Endothelial cell of umbilical vein (primary cell): ENCODE data around the gene SLC35F3. TPM values are rescaled to one million over a fixed set of nuclear protein-coding genes. Genes with fewer than 3 reads are reported as not detected.

Source experiments
- BruUV-seq: library from RNA; stranded (reverse); fragments of 400-500 nt; replicated peaks from 2 replicates; lab custom pipeline; 2021; lab: Mats Ljungman, UMichigan
- CTCF ChIA-PET: fragments of 300-600, 350-600 bp; sonication (Branson Sonifier 250); formaldehyde crosslinking; loops from one replicate; lab custom pipeline; 2021; ENCODE audit warnings: antibody characterized with exemption, inconsistent platforms; lab: Charles Lee
- POLR2A ChIA-PET: fragments of 300-600, 350-600 bp; sonication (Branson Sonifier 250); formaldehyde crosslinking; loops from one replicate; lab custom pipeline; 2021; ENCODE audit warnings: antibody characterized with exemption, inconsistent platforms; lab: Charles Lee
- DNase-seq: peaks from one replicate; pipeline ENCODE4 v3.0.0-alpha.2; 2011; ENCODE audit warnings: low read depth, low spot score
- FAIRE-seq: peaks from 2 replicates; lab custom pipeline; 2011; peaks lifted over from hg19 to GRCh38; lab: Jason Lieb, UNC
- H2AFZ ChIP-seq: 2 replicates; pipeline ENCODE4 v1.6.0; 2012; ENCODE audit warnings: low read depth, low read length, control low read depth, inconsistent platforms
- H3K27ac ChIP-seq: 2 replicates; pipeline ENCODE4 v1.5.1; 2011; ENCODE audit warnings: low read depth, mild to moderate bottlenecking, control low read depth, low read length, moderate library complexity; ENCODE audit not compliant: insufficient read depth
- H3K27me3 ChIP-seq, 2 experiments: 2 replicates each; pipeline versions ENCODE4 v1.6.0 to v1.6.1; 2011; ENCODE audit warnings: low read length in 2 of 2, mixed read lengths in 1 of 2; ENCODE audit not compliant: control insufficient read depth in 2 of 2, insufficient read depth in 2 of 2
- H3K36me3 ChIP-seq, 2 experiments: 2 replicates in 1 of 2; 3 replicates in 1 of 2; pipeline ENCODE4 v1.5.1; 2011; ENCODE audit warnings: low read length in 2 of 2, mild to moderate bottlenecking in 1 of 2, moderate library complexity in 1 of 2; ENCODE audit not compliant: control insufficient read depth in 2 of 2, insufficient read depth in 2 of 2; ENCODE audit errors: extremely low read depth in 1 of 2
- H3K4me1 ChIP-seq: 3 replicates; pipeline ENCODE4 v1.5.1; 2011; ENCODE audit warnings: mild to moderate bottlenecking, low read length; ENCODE audit not compliant: control insufficient read depth, insufficient read depth; ENCODE audit errors: extremely low read depth
- H3K4me2 ChIP-seq: 2 replicates; pipeline ENCODE4 v1.6.1; 2011; ENCODE audit warnings: low read length, control low read depth, mixed read lengths; ENCODE audit not compliant: insufficient read depth
- H3K4me3 ChIP-seq, 3 experiments: fragments of 200-600 bp in 1 of 3; sonication (generic), shearing (Covaris generic) in 1 of 3; replicated peaks in 1 of 3; 2 replicates each; pipeline ENCODE4 v1.5.1; 2011 to 2016; ENCODE audit warnings: control low read depth in 3 of 3, low read length in 3 of 3, mild to moderate bottlenecking in 2 of 3, inconsistent platforms in 1 of 3, low read depth in 1 of 3, moderate library complexity in 1 of 3; ENCODE audit not compliant: insufficient read depth in 1 of 3
- H3K79me2 ChIP-seq: 2 replicates; pipeline ENCODE4 v1.6.0; 2012; ENCODE audit warnings: low read length, inconsistent platforms; ENCODE audit not compliant: control insufficient read depth, insufficient read depth
- H3K9ac ChIP-seq: replicated peaks from 2 replicates; pipeline ENCODE3; 2011; ENCODE audit warnings: low read length, control low read depth; ENCODE audit not compliant: insufficient read depth; ENCODE audit errors: extremely low read depth
- H3K9me1 ChIP-seq: replicated peaks from 3 replicates; pipeline ENCODE4 v1.6.0; 2011; ENCODE audit warnings: mild to moderate bottlenecking, low read length; ENCODE audit not compliant: control insufficient read depth, insufficient read depth; ENCODE audit errors: extremely low read depth
- H3K9me3 ChIP-seq: replicated peaks from 2 replicates; pipeline ENCODE4 v1.5.1; 2012; ENCODE audit warnings: low read length, inconsistent platforms; ENCODE audit not compliant: control insufficient read depth, insufficient read depth
- H4K20me1 ChIP-seq: replicated peaks from 2 replicates; pipeline ENCODE3; 2011; ENCODE audit warnings: mild to moderate bottlenecking, low read length; ENCODE audit not compliant: control insufficient read depth, insufficient read depth; ENCODE audit errors: extremely low read depth
- CTCF ChIP-seq, 2 donors: IDR thresholded peaks; 1 replicate in 1 of 2; 2 replicates in 1 of 2; pipeline ENCODE4 v1.5.1; 2011; ENCODE audit warnings: low read length in 2 of 2, mild to moderate bottlenecking in 2 of 2, moderate library complexity in 2 of 2, control low read depth in 1 of 2, inconsistent platforms in 1 of 2, low read depth in 1 of 2; ENCODE audit not compliant: insufficient read depth in 1 of 2; ENCODE audit errors: extremely low read depth in 1 of 2
- EZH2 ChIP-seq: IDR thresholded peaks from 2 replicates; pipeline ENCODE4 v1.6.1; 2012; ENCODE audit warnings: borderline replicate concordance, low read depth, mild to moderate bottlenecking, moderate library complexity, low read length, inconsistent platforms; ENCODE audit not compliant: severe bottlenecking
- FOS ChIP-seq: IDR thresholded peaks from 2 replicates; pipeline ENCODE4 v1.6.1; 2011; ENCODE audit warnings: mild to moderate bottlenecking, low read length, moderate library complexity, borderline replicate concordance; ENCODE audit not compliant: insufficient read depth
- GATA2 ChIP-seq: IDR thresholded peaks from 2 replicates; pipeline ENCODE4 v1.7.0; 2011; ENCODE audit warnings: low read depth, mild to moderate bottlenecking, moderate library complexity, mixed read lengths, low read length; ENCODE audit not compliant: insufficient read length, insufficient read depth
- JUN ChIP-seq: IDR thresholded peaks from 2 replicates; pipeline ENCODE4 v1.6.1; 2011; ENCODE audit warnings: borderline replicate concordance, low read depth; ENCODE audit not compliant: insufficient read length, insufficient read depth
- MYC ChIP-seq: IDR thresholded peaks from one replicate; pipeline ENCODE4 v1.6.1; 2011; ENCODE audit warnings: mild to moderate bottlenecking, low read depth, low read length
- POLR2A ChIP-seq: IDR thresholded peaks from 2 replicates; pipeline ENCODE4 v1.6.1; 2012; ENCODE audit warnings: low read depth, mild to moderate bottlenecking, control low read depth, low read length
- POLR2AphosphoS5 ChIP-seq: IDR thresholded peaks from 2 replicates; pipeline ENCODE4 v1.6.1; 2012; ENCODE audit warnings: low read depth, mild to moderate bottlenecking, control low read depth, low read length, moderate library complexity; ENCODE audit not compliant: insufficient read depth
- dilution Hi-C: fragments of 300-500 bp; cut with MboI; formaldehyde crosslinking; loops from one replicate; pipeline ENCODE4 v1.15.0; 2019; ENCODE audit warnings: low sequenced_read_pairs; ENCODE audit not compliant: extremely low pct_ligation_motif_present
- intact Hi-C: fragments of 100-400 bp; cut with micrococcal nuclease; formaldehyde crosslinking; loops from one replicate; pipeline ENCODE4 v1.10.0; 2022
- polyA plus RNA-seq, 4 experiments: library from polyadenylated mRNA; depleted of rRNA in 3 of 4; stranded (reverse) in 3 of 4; unstranded in 1 of 4; fragments of >200 nt; gene quantifications; 2 replicates each; pipeline versions ENCODE4 v1.2.1 to v1.2.3, GENCODE V29; 2011 to 2012; ENCODE audit warnings: missing spikeins in 1 of 4
- total RNA-seq: library from RNA; stranded (reverse); gene quantifications from 2 replicates; pipeline ENCODE4 v1.2.3, GENCODE V29; 2021
- TF ChIP-seq, protein P1 (sequence below): IDR thresholded peaks from 2 replicates; pipeline ENCODE4 v1.6.1; 2011; ENCODE audit not compliant: insufficient read depth, insufficient read length

SLC35F3 gene
- total and polyA plus RNA-seq, 2 donors (not counting 3 experiments of a cell fraction or from before 2014, with no cell fraction given): not detected

GRCh38 chr1:234231893-234232276 is 327.4 kb downstream of the SLC35F3 start:
- no peaks in the 10 kb centered on the region for H3K9me1 ChIP-seq
- no peaks in the 10 kb centered on the region for H3K27me3 ChIP-seq
- no peaks in the 10 kb centered on the region for H3K36me3 ChIP-seq
- DNase-seq (no peak), FAIRE-seq (no peak)
- H3K4me2 ChIP-seq: no peak overlapping the region
- no peak overlapping the region for H3K27ac ChIP-seq
- H3K9me3 ChIP-seq: no peaks in the 10 kb centered on the region
- TF ChIP-seq FOS: no peak
- TF ChIP-seq CTCF (IDR thresholded peaks at IDR 0.05; ENCODE audit: extremely low read depth in 1 of 2, insufficient read depth in 1 of 2, low read depth in 1 of 2, low read length in 2 of 2): no peak
- no peak overlapping the region for H3K4me3 ChIP-seq
- H3K9ac ChIP-seq: no peak overlapping the region
- CTCF ChIA-PET: no interaction called here
- no peaks in the 10 kb centered on the region for H3K4me1 ChIP-seq
- H2AFZ ChIP-seq: no peak overlapping the region
- no TSS peak for BruUV-seq
- no peaks in the 10 kb centered on the region for H3K79me2 ChIP-seq
- dilution Hi-C loops (no loop called here), intact Hi-C loops (no loop called here)
- POLR2A ChIA-PET: no interaction called here
- H4K20me1 ChIP-seq: no peaks in the 10 kb centered on the region

GRCh38 chr1:234234199-234234598 is 329.7 kb downstream of the SLC35F3 start:
- CTCF ChIA-PET: interaction anchor here (1.0 to 1.5 kb wide), 2 partner anchors 8 to 44 kb away, joined by 4 to 5 read pairs; no protein-coding TSS in a partner anchor
- dilution Hi-C loops (no loop called here), intact Hi-C loops (no loop called here)
- no peak overlapping the region for H3K4me2 ChIP-seq
- POLR2A ChIA-PET: no interaction called here
- DNase-seq: no peak
- no peak overlapping the region for H3K4me3 ChIP-seq
- H3K36me3 ChIP-seq: no peaks in the 10 kb centered on the region
- no peak for TF ChIP-seq EZH2
- TF ChIP-seq POLR2AphosphoS5: no peak
- no peak for TF ChIP-seq POLR2A
- TF ChIP-seq JUN: no peak
- TF ChIP-seq MYC: no peak
- no peak for TF ChIP-seq CTCF (IDR thresholded peaks at IDR 0.05; ENCODE audit: extremely low read depth in 1 of 2, insufficient read depth in 1 of 2, low read depth in 1 of 2, low read length in 2 of 2)
- TF ChIP-seq, protein P1, sequence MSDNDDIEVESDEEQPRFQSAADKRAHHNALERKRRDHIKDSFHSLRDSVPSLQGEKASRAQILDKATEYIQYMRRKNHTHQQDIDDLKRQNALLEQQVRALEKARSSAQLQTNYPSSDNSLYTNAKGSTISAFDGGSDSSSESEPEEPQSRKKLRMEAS: no peak
- no peak for TF ChIP-seq GATA2
- no peak for FAIRE-seq
- H3K9ac ChIP-seq: no peak overlapping the region
- no peaks in the 10 kb centered on the region for H3K27me3 ChIP-seq
- H4K20me1 ChIP-seq: no peaks in the 10 kb centered on the region
- H3K9me1 ChIP-seq: no peaks in the 10 kb centered on the region
- no peaks in the 10 kb centered on the region for H3K79me2 ChIP-seq
- no peak overlapping the region for H3K27ac ChIP-seq
- no TSS peak for BruUV-seq
- H3K9me3 ChIP-seq: no peaks in the 10 kb centered on the region
- no peaks in the 10 kb centered on the region for H3K4me1 ChIP-seq
- H2AFZ ChIP-seq: no peak overlapping the region
